HepG2 (cell line): ENCODE data around the gene FBXO7. TPM values are rescaled to one million over a fixed set of nuclear protein-coding genes. Genes with fewer than 3 reads are reported as not detected.
A peak's percentile ranks its signal among the peaks of the same experiment; 100 is the strongest.

ENCODE experiments used
- ETV5 ChIP-seq: IDR thresholded peaks from 2 replicates; pipeline ENCODE4 v1.6.1; 2018; ENCODE audit warnings: missing biosample characterization, missing genetic modification reagents, inconsistent platforms, borderline replicate concordance
- FOXA3 ChIP-seq: IDR thresholded peaks from 2 replicates; pipeline ENCODE4 v1.6.1; 2016; ENCODE audit warnings: missing genetic modification reagents, missing compliant biosample characterization
- HMG20A ChIP-seq: IDR thresholded peaks from 2 replicates; pipeline ENCODE4 v1.6.1; 2016; ENCODE audit warnings: borderline replicate concordance
- IKZF4 ChIP-seq: sonication (generic); formaldehyde crosslinking; IDR thresholded peaks from 2 replicates; pipeline ENCODE4 v1.5.1; 2020; ENCODE audit warnings: borderline replicate concordance, mild to moderate bottlenecking, low read depth, missing genetic modification reagents; ENCODE audit errors: not compliant biosample characterization
- MEF2D ChIP-seq: sonication (generic); formaldehyde crosslinking; IDR thresholded peaks from 2 replicates; pipeline ENCODE4 v1.5.1; 2020; ENCODE audit warnings: mild to moderate bottlenecking, missing genetic modification reagents
- NR2F1 ChIP-seq, 2 experiments: fragments of 450-650 bp in 1 of 2; formaldehyde crosslinking in 1 of 2; IDR thresholded peaks; 2 replicates each; pipeline versions ENCODE4 v1.5.0 to v1.6.1; 2016 to 2020; ENCODE audit warnings: mild to moderate bottlenecking in 1 of 2, missing compliant biosample characterization in 1 of 2, missing genetic modification reagents in 1 of 2, moderate library complexity in 1 of 2
- RARG ChIP-seq: sonication (generic); formaldehyde crosslinking; IDR thresholded peaks from 2 replicates; pipeline ENCODE4 v1.4.0; 2020; ENCODE audit warnings: low read depth, mild to moderate bottlenecking, missing genetic modification reagents
- RFX1 ChIP-seq: fragments of 450-650 bp; IDR thresholded peaks from 2 replicates; pipeline ENCODE4 v1.6.1; 2017
- SMC3 ChIP-seq: IDR thresholded peaks from 2 replicates; pipeline ENCODE4 v1.6.1; 2011; ENCODE audit warnings: low read length, improper control_type of control experiment
- SP4 ChIP-seq: sonication (generic); formaldehyde crosslinking; IDR thresholded peaks from 2 replicates; pipeline ENCODE4 v1.8.1; 2023; ENCODE audit warnings: mild to moderate bottlenecking, missing genetic modification reagents
- ZNF263 ChIP-seq: sonication (generic); formaldehyde crosslinking; IDR thresholded peaks from 2 replicates; pipeline ENCODE4 v1.4.0; 2020; ENCODE audit warnings: missing genetic modification reagents
- ZNF296 ChIP-seq: sonication (generic); formaldehyde crosslinking; conservative IDR thresholded peaks from 2 replicates; pipeline ENCODE4 v1.5.0; 2020; ENCODE audit warnings: mild to moderate bottlenecking, missing genetic modification reagents
- polyA plus RNA-seq, 8 experiments: library from polyadenylated mRNA; depleted of rRNA in 3 of 8; stranded (reverse) in 7 of 8; unstranded in 1 of 8; fragments of >200 nt; fragmentation: Illumina TruSeq in 4 of 8; extraction: Trizol in 4 of 8; gene quantifications; 2 replicates each; pipeline versions ENCODE4 v1.2.1 to v1.2.3, GENCODE V29; 2011 to 2016; ENCODE audit warnings: low read depth in 4 of 8, missing spikeins in 1 of 8, mixed read lengths in 1 of 8; ENCODE audit not compliant: insufficient read depth in 1 of 8
- total RNA-seq, 5 experiments: library from RNA; depleted of rRNA; stranded (reverse); fragments of >200 nt; fragmentation: Illumina TruSeq; extraction: Trizol; gene quantifications; 2 replicates each; pipeline ENCODE4 v1.2.3, GENCODE V29; 2016; ENCODE audit warnings: low read depth in 1 of 5
- TF ChIP-seq, protein P1 (sequence below): sonication (generic); formaldehyde crosslinking; IDR thresholded peaks from 2 replicates; pipeline ENCODE4 v1.8.0; 2022; ENCODE audit warnings: missing genetic modification reagents, mild to moderate bottlenecking, moderate library complexity, borderline replicate concordance
- TF ChIP-seq, protein P2 (sequence below): sonication (generic); formaldehyde crosslinking; IDR thresholded peaks from 2 replicates; pipeline ENCODE4 v1.4.0; 2020; ENCODE audit warnings: missing genetic modification reagents, borderline replicate concordance
- TF ChIP-seq, protein P3 (sequence below): sonication (generic); formaldehyde crosslinking; conservative IDR thresholded peaks from 2 replicates; pipeline ENCODE4 v1.8.1; 2023; ENCODE audit warnings: missing genetic modification reagents
- TF ChIP-seq, protein P4 (sequence below): sonication (generic); formaldehyde crosslinking; IDR thresholded peaks from 2 replicates; pipeline ENCODE4 v1.4.0; 2020; ENCODE audit warnings: mild to moderate bottlenecking, missing genetic modification reagents

Gene FBXO7
- total and polyA plus RNA-seq, 2 of the 13 experiments (the other 11 are each of a cell fraction or from before 2014, with no cell fraction given): 105 to 172 TPM

DNA sequence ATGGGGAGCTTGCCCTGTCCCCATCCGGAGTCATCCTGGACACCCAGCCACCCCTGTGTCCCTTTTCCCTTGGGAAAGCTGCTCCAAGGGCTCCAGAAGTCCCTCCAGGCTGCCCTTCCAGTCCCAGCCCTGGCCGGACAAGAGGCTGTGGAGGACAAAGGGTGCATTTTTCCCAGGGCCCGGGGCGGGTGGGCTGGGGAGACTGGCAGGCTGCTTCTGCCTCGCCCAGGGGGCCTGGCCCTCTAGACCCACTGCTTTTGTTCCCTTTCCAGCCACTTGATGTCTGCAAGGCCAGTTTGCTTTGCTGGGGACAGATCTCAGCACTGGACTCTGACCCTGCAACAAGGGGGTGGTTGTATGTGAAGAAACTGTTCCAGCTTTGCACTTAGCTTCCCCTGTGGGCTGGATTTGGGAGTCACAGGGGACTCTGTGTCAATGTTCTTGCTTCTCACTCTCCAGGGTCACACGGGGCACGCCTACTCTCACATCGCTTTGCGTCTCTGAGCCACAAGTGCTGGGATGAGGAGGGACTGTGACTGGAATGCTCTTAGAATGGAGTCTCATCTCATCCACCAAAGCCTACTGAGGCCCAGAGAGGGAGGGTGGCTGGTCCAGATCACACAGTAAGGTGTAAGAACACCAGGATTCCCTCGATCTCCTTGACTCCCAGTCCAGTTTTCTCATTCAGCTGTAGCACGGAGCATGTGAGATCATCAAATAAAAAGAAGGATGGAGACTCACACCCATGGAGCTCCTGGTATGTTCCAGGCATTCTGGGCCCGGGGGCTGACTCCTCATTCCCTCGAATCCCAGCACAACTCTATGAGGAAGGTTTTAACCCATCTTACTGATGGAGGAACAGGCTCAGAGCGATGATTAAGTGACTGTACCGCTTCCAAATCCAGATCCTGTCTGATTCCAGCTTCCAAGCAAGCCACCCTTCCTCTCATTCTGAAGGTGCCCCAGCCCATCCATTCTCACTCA, 59.9 kb downstream of the FBXO7 start (continued):
- peak; percentile 47; the same call in 1 of the 2 replicates for TF ChIP-seq HMG20A
- TF ChIP-seq, protein P1, sequence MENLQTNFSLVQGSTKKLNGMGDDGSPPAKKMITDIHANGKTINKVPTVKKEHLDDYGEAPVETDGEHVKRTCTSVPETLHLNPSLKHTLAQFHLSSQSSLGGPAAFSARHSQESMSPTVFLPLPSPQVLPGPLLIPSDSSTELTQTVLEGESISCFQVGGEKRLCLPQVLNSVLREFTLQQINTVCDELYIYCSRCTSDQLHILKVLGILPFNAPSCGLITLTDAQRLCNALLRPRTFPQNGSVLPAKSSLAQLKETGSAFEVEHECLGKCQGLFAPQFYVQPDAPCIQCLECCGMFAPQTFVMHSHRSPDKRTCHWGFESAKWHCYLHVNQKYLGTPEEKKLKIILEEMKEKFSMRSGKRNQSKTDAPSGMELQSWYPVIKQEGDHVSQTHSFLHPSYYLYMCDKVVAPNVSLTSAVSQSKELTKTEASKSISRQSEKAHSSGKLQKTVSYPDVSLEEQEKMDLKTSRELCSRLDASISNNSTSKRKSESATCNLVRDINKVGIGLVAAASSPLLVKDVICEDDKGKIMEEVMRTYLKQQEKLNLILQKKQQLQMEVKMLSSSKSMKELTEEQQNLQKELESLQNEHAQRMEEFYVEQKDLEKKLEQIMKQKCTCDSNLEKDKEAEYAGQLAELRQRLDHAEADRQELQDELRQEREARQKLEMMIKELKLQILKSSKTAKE: 0 out of 2 replicates have a peak, but pooled peaks have one; percentile 2
- TF ChIP-seq, protein P2, sequence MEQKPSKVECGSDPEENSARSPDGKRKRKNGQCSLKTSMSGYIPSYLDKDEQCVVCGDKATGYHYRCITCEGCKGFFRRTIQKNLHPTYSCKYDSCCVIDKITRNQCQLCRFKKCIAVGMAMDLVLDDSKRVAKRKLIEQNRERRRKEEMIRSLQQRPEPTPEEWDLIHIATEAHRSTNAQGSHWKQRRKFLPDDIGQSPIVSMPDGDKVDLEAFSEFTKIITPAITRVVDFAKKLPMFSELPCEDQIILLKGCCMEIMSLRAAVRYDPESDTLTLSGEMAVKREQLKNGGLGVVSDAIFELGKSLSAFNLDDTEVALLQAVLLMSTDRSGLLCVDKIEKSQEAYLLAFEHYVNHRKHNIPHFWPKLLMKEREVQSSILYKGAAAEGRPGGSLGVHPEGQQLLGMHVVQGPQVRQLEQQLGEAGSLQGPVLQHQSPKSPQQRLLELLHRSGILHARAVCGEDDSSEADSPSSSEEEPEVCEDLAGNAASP: 0 out of 2 replicates have a peak, but pooled peaks have one; percentile 67
- no peak for TF ChIP-seq RARG (CRISPR knock-in tag)
- no peak for TF ChIP-seq IKZF4 (CRISPR knock-in tag)
- TF ChIP-seq, protein P3, sequence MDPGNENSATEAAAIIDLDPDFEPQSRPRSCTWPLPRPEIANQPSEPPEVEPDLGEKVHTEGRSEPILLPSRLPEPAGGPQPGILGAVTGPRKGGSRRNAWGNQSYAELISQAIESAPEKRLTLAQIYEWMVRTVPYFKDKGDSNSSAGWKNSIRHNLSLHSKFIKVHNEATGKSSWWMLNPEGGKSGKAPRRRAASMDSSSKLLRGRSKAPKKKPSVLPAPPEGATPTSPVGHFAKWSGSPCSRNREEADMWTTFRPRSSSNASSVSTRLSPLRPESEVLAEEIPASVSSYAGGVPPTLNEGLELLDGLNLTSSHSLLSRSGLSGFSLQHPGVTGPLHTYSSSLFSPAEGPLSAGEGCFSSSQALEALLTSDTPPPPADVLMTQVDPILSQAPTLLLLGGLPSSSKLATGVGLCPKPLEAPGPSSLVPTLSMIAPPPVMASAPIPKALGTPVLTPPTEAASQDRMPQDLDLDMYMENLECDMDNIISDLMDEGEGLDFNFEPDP (CRISPR knock-in tag): no peak
- peak in 1 of 2 experiments; percentile 44; a peak in 1 of 4 replicates for TF ChIP-seq NR2F1 (CRISPR knock-in tag; IDR thresholded peaks at IDR 0.05)
- peak; percentile 40; the same call in 1 of the 2 replicates for TF ChIP-seq SP4 (CRISPR knock-in tag)
- TF ChIP-seq FOXA3 (CRISPR knock-in tag): 0 out of 2 replicates have a peak, but pooled peaks have one; percentile 39
- TF ChIP-seq ZNF296 (CRISPR knock-in tag): peak; percentile 61; the same call in 1 of the 2 replicates
- no peak for TF ChIP-seq MEF2D (CRISPR knock-in tag)
- TF ChIP-seq RFX1: no peak
- TF ChIP-seq SMC3: peak; percentile 8; the same call in 1 of the 2 replicates
- peak; percentile 32; the same call in 1 of the 2 replicates for TF ChIP-seq ETV5
- TF ChIP-seq ZNF263 (CRISPR knock-in tag): 0 out of 2 replicates have a peak, but pooled peaks have one; percentile 32
- TF ChIP-seq, protein P4, sequence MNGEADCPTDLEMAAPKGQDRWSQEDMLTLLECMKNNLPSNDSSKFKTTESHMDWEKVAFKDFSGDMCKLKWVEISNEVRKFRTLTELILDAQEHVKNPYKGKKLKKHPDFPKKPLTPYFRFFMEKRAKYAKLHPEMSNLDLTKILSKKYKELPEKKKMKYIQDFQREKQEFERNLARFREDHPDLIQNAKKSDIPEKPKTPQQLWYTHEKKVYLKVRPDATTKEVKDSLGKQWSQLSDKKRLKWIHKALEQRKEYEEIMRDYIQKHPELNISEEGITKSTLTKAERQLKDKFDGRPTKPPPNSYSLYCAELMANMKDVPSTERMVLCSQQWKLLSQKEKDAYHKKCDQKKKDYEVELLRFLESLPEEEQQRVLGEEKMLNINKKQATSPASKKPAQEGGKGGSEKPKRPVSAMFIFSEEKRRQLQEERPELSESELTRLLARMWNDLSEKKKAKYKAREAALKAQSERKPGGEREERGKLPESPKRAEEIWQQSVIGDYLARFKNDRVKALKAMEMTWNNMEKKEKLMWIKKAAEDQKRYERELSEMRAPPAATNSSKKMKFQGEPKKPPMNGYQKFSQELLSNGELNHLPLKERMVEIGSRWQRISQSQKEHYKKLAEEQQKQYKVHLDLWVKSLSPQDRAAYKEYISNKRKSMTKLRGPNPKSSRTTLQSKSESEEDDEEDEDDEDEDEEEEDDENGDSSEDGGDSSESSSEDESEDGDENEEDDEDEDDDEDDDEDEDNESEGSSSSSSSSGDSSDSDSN (CRISPR knock-in tag): peak; percentile 31
